ENCODE data around the gene TCHP. TPM values are rescaled to one million over a fixed set of nuclear protein-coding genes. Genes with fewer than 3 reads are reported as not detected.

Gene TCHP
- total and polyA plus RNA-seq, 4 experiments from 2014 or later: 3.0 to 45.0 (median 28.6) TPM

DNA sequence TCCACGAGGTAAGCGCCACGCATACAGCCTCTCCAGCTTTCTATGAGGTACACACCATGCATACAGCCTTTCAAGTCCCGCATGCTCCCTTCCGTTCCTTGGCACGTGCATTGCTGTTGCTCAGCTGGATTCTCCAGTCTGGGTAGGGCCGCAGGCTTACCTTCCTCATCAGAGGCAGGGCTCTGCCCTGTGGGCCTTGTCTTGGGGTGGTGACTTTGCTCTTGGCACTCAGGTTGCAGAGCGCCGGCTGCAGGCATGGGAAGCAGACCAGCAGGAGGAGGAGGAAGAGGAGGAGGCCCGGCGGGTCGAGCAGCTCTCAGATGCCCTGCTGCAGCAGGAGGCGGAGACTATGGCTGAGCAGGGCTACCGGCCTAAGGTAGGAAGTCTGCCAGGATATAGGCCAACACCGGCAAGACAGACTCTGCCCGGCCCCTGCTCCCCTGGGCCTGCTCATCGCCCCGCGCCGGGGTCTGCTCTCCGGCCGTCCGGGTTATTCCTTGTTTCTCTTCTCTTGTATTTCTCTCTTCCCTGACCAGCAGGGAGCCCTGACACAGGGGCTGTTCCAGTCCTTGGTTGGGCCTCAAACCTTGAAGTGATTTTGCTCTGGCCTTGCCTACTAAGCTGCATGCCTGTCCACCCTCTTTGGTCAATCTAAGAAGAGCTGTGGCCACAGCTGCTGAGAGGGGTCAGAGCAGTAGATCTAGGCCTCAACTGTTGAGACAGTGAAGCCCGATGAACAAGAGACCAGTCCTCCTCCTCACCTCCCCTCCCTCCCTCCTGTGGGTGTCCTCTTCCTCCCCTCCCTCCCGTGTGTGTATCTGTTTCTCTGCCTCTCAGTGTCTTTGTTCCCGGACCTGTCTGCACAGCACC lies 15.3 kb downstream of the TCHP start:
- H3K27ac Mint-ChIP-seq: peak overlapping the region in 3 of 7 donors; percentile 38 to 89 (median 85)
- H3K4me1 ChIP-seq (ENCODE audit: insufficient read depth, low read length): no peaks in the 10 kb centered on the region
- no peak overlapping the region for H3K27ac ChIP-seq (ENCODE audit: low read depth, low read length)
- POLR2A ChIA-PET (ENCODE audit: partially characterized antibody): no interaction called here
- DNase-seq: no peak
- intact Hi-C loops (cut with micrococcal nuclease): no loop called here
- H3K9me3 ChIP-seq (ENCODE audit: control insufficient read depth in 1 of 2, low read length in 2 of 2): no peaks in the 10 kb centered on the region
- peaks cover 65% of the 10 kb centered on the region for H3K36me3 ChIP-seq (ENCODE audit: insufficient read depth, low read length)
- no peaks in the 10 kb centered on the region for H3K27me3 ChIP-seq (ENCODE audit: insufficient read depth, low read length)
- no peak overlapping the region for H3K4me3 Mint-ChIP-seq
- H3K4me1 Mint-ChIP-seq: peaks cover 0 to 4% (median 0%) of the 10 kb centered on the region in 4 donors
- H3K4me3 ChIP-seq (ENCODE audit: low read length in 2 of 2): no peak overlapping the region
- no peaks in the 10 kb centered on the region for H3K27me3 Mint-ChIP-seq
- no peaks in the 10 kb centered on the region for H3K9me3 Mint-ChIP-seq
- peaks cover 58 to 90% of the 10 kb centered on the region in 2 donors for H3K36me3 Mint-ChIP-seq
- CTCF ChIA-PET (ENCODE audit: partially characterized antibody): interaction anchor here (0.6 to 1.6 kb wide), 2 partner anchors 64 to 70 kb away, joined by 4 to 5 read pairs; no protein-coding TSS in a partner anchor

DNA sequence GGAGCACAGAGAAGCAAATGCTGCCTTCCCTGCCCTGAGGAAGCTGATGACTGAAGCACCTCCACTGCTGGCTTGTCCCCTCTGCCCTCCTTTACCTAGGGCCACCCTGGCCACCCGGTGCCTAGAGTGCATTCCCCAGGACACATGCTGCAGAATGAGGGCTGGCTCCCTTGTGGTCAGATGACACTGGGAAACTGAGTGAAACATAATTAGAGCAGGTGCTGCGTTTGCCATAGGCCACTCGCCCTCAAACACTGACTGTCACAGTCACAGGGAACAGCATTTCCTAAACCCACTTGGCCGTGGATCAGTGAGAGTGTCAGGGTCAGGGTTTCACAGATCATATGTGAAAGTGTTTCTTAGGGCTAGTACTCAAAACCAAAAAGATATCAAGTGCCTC lies 16.0 kb downstream of the TCHP start:
- no peaks in the 10 kb centered on the region for H3K27me3 ChIP-seq (ENCODE audit: insufficient read depth, low read length)
- H3K9me3 Mint-ChIP-seq: no peaks in the 10 kb centered on the region
- H3K4me3 Mint-ChIP-seq: no peak overlapping the region
- H3K36me3 Mint-ChIP-seq: peaks cover 59 to 90% of the 10 kb centered on the region in 2 donors
- H3K27me3 Mint-ChIP-seq: no peaks in the 10 kb centered on the region
- no peak overlapping the region for H3K27ac ChIP-seq (ENCODE audit: low read depth, low read length)
- H3K4me1 ChIP-seq (ENCODE audit: insufficient read depth, low read length): no peaks in the 10 kb centered on the region
- POLR2A ChIA-PET (ENCODE audit: partially characterized antibody): no interaction called here
- H3K27ac Mint-ChIP-seq: peak overlapping the region in 2 of 7 donors; percentile 38 to 89
- intact Hi-C loops (cut with micrococcal nuclease): no loop called here
- CTCF ChIA-PET (ENCODE audit: partially characterized antibody): interaction anchor here (0.6 to 1.6 kb wide), 2 partner anchors 63 to 71 kb away, joined by 4 to 5 read pairs; no protein-coding TSS in a partner anchor
- DNase-seq: no peak
- H3K4me1 Mint-ChIP-seq: peaks cover 0 to 3% (median 0%) of the 10 kb centered on the region in 4 donors
- H3K4me3 ChIP-seq (ENCODE audit: low read length in 2 of 2): no peak overlapping the region
- no peaks in the 10 kb centered on the region for H3K9me3 ChIP-seq (ENCODE audit: control insufficient read depth in 1 of 2, low read length in 2 of 2)
- H3K36me3 ChIP-seq (ENCODE audit: insufficient read depth, low read length): peaks cover 67% of the 10 kb centered on the region

DNA sequence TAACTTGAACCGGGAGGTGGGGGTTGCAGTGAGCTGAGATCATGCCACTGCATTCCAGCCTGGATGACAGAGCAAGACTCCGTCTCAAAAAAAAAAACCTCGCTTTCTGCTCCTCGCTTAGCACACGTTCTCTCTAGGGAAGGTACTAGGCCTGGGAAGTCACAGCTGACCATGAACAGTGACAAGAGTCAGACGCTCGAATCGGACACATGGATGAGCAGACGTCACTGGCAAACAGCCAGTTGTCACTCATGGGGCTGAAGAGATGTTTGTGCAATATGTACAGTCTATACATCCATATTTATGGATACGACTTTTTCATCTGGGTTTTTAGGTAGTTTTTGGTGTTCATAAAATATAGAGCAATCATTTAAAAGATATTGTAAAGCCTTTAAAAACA lies 19.4 kb downstream of the TCHP start:
- Histone ChIP-seq H3K27me3 (ENCODE audit: insufficient read depth, low read length) (no peaks in the 10 kb centered on the region), H3K27ac (ENCODE audit: low read depth, low read length) (no peak overlapping the region), H3K4me1 (ENCODE audit: insufficient read depth, low read length) (no peaks in the 10 kb centered on the region), H3K9me3 (ENCODE audit: control insufficient read depth in 1 of 2, low read length in 2 of 2) (no peaks in the 10 kb centered on the region), H3K36me3 (ENCODE audit: insufficient read depth, low read length) (peaks cover 48% of the 10 kb centered on the region), H3K4me3 (ENCODE audit: low read length in 2 of 2) (no peak overlapping the region)
- ChIA-PET POLR2A (ENCODE audit: partially characterized antibody) (interaction anchor here (0.9 to 1.4 kb wide), 2 partner anchors 18 to 48 kb away, joined by 3 to 5 read pairs; no protein-coding TSS in a partner anchor), CTCF (ENCODE audit: partially characterized antibody) (interaction anchor here (1.2 kb wide), 1 partner anchor 16 kb away, joined by 3 read pairs; no protein-coding TSS in a partner anchor)
- intact Hi-C loops (cut with micrococcal nuclease): no loop called here
- Mint-ChIP-seq H3K9me3 (no peaks in the 10 kb centered on the region), H3K4me3 (no peak overlapping the region), H3K27ac (peak overlapping the region in 3 of 7 donors; percentile 19 to 59 (median 51)), H3K36me3 (peaks cover 45 to 69% of the 10 kb centered on the region in 2 donors), H3K4me1 (no peaks in the 10 kb centered on the region), H3K27me3 (no peaks in the 10 kb centered on the region)
- DNase-seq: no peak

DNA sequence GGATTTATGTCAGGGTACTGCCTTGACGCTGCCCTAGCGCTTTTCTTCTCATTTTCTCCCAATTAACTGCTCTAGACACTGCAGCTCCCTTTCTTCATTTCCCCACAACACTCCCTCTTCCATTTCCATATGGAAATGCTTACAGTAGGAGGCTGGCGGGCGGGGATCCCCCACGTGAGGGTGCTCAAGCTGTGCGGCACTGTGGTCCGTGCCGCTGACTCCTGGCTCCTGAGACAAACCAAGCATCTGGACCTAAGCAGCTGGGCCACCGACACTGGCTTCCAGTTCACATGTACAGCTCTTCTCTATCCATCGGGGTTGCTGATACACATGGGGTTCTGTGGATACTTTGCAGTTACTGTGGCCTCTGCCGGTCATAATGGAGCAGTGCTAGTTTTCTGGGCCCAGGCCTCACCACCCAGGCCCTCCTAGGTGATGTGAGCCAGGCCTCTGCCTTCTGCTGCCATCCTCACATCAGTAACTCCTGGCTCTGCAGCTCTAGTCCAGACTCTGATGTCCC lies 20.2 kb downstream of the TCHP start:
- H3K9me3 ChIP-seq (ENCODE audit: control insufficient read depth in 1 of 2, low read length in 2 of 2): no peaks in the 10 kb centered on the region
- Mint-ChIP-seq H3K4me3 (no peak overlapping the region), H3K9me3 (no peaks in the 10 kb centered on the region), H3K27me3 (no peaks in the 10 kb centered on the region), H3K4me1 (peaks cover 0 to 4% (median under 1%) of the 10 kb centered on the region in 4 donors), H3K36me3 (peaks cover 38 to 64% of the 10 kb centered on the region in 2 donors), H3K27ac (peak overlapping the region in 2 of 7 donors; percentile 77 to 84)
- CTCF ChIA-PET (ENCODE audit: partially characterized antibody): interaction anchor here (1.2 to 1.6 kb wide), 2 partner anchors 17 to 67 kb away, joined by 3 read pairs; no protein-coding TSS in a partner anchor
- H3K36me3 ChIP-seq (ENCODE audit: insufficient read depth, low read length): peaks cover 39% of the 10 kb centered on the region
- H3K27me3 ChIP-seq (ENCODE audit: insufficient read depth, low read length): no peaks in the 10 kb centered on the region
- POLR2A ChIA-PET (ENCODE audit: partially characterized antibody): interaction anchor here (0.9 to 1.4 kb wide), 2 partner anchors 19 to 47 kb away, joined by 3 to 5 read pairs; no protein-coding TSS in a partner anchor
- no peak overlapping the region for H3K27ac ChIP-seq (ENCODE audit: low read depth, low read length)
- H3K4me3 ChIP-seq (ENCODE audit: low read length in 2 of 2): no peak overlapping the region
- DNase-seq: no peak
- intact Hi-C loops (cut with micrococcal nuclease): no loop called here
- H3K4me1 ChIP-seq (ENCODE audit: insufficient read depth, low read length): no peaks in the 10 kb centered on the region

DNA sequence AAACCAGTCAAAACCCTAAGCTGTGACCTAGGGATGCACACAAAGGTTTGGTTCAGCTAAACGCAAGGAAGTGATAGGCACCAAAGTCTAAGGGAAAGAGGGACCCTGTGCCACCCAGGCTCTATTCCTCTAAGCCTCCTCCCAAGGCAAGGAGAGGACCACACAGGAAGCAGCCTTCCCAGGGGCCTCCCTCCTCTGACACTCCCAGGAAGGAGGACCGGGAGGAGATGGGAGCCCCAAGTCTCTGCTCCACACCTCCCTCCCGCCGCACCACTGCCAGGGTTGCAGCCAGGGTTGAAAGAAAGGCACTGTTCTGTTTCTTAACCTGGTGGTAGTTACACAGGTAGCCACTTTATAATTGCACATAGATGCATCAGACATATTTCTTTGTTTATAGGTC lies 21.9 kb downstream of the TCHP start:
- CTCF ChIA-PET (ENCODE audit: partially characterized antibody): interaction anchor here (1.6 kb wide), 1 partner anchor 69 kb away, joined by 3 read pairs; no protein-coding TSS in a partner anchor
- peaks cover 0 to 4% (median under 1%) of the 10 kb centered on the region in 4 donors for H3K4me1 Mint-ChIP-seq
- Histone ChIP-seq H3K4me1 (ENCODE audit: insufficient read depth, low read length) (no peaks in the 10 kb centered on the region), H3K9me3 (ENCODE audit: control insufficient read depth in 1 of 2, low read length in 2 of 2) (no peaks in the 10 kb centered on the region), H3K36me3 (ENCODE audit: insufficient read depth, low read length) (peaks cover 25% of the 10 kb centered on the region), H3K4me3 (ENCODE audit: low read length in 2 of 2) (no peak overlapping the region), H3K27ac (ENCODE audit: low read depth, low read length) (no peak overlapping the region), H3K27me3 (ENCODE audit: insufficient read depth, low read length) (no peaks in the 10 kb centered on the region)
- no peaks in the 10 kb centered on the region for H3K9me3 Mint-ChIP-seq
- H3K36me3 Mint-ChIP-seq: peaks cover 24 to 49% of the 10 kb centered on the region in 2 donors
- no peak overlapping the region for H3K4me3 Mint-ChIP-seq
- intact Hi-C loops (cut with micrococcal nuclease): no loop called here
- peak overlapping the region in 2 of 7 donors; percentile 4 to 89 for H3K27ac Mint-ChIP-seq
- no peak for DNase-seq
- no peaks in the 10 kb centered on the region for H3K27me3 Mint-ChIP-seq
- POLR2A ChIA-PET (ENCODE audit: partially characterized antibody): interaction anchor here (0.7 kb wide), 1 partner anchor 73 kb away, joined by 3 read pairs; no protein-coding TSS in a partner anchor

DNA sequence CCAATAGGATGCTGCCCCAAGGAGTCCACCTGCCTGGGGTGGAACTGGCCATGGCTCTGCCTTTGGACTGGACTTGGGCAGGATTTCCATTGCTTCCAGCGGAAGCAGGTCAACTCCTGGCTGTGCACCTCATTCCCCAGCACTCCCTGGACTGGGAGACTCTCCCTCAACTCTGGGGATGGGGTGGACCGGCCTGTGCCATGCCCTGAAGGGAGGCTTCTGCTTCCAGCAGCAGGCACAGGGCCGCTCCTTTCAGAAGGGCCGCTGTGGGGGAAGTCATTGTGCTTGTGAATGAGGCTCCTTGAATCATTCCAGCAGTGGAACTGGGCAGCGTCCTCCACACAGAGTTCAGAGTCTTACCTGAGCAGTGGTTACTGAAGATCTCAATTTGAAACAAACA lies 23.0 kb downstream of the TCHP start:
- no peak for DNase-seq
- H3K36me3 ChIP-seq (ENCODE audit: insufficient read depth, low read length): peaks cover 15% of the 10 kb centered on the region
- no peak overlapping the region for H3K4me3 Mint-ChIP-seq
- ChIA-PET CTCF (ENCODE audit: partially characterized antibody) (interaction anchor here (0.6 kb wide), 1 partner anchor 11 kb away, joined by 4 read pairs; no protein-coding TSS in a partner anchor), POLR2A (ENCODE audit: partially characterized antibody) (no interaction called here)
- intact Hi-C loops (cut with micrococcal nuclease): no loop called here
- H3K27me3 Mint-ChIP-seq: no peaks in the 10 kb centered on the region
- H3K4me1 Mint-ChIP-seq: peaks cover 0 to 7% (median 3%) of the 10 kb centered on the region in 4 donors
- H3K36me3 Mint-ChIP-seq: peaks cover 18 to 42% of the 10 kb centered on the region in 2 donors
- H3K27ac ChIP-seq (ENCODE audit: low read depth, low read length): no peak overlapping the region
- no peaks in the 10 kb centered on the region for H3K27me3 ChIP-seq (ENCODE audit: insufficient read depth, low read length)
- no peak overlapping the region for H3K4me3 ChIP-seq (ENCODE audit: low read length in 2 of 2)
- H3K9me3 Mint-ChIP-seq: no peaks in the 10 kb centered on the region
- no peaks in the 10 kb centered on the region for H3K9me3 ChIP-seq (ENCODE audit: control insufficient read depth in 1 of 2, low read length in 2 of 2)
- H3K27ac Mint-ChIP-seq: peak overlapping the region in 2 of 7 donors; percentile 13 to 37
- no peaks in the 10 kb centered on the region for H3K4me1 ChIP-seq (ENCODE audit: insufficient read depth, low read length)
